GM23248 (cell line): Measurements from ENCODE around the gene USP6NL. TPM values are rescaled to one million over a fixed set of nuclear protein-coding genes. Genes with fewer than 3 reads are reported as not detected.

Experiments
- DNase-seq: peaks from one replicate; pipeline ENCODE4 v3.0.0-alpha.2; 2015
- H2AFZ ChIP-seq: fragments of 200-600 bp; sonication (generic); 2 replicates; pipeline ENCODE4 v1.6.1; 2016; ENCODE audit warnings: antibody characterized with exemption
- H3F3A ChIP-seq: fragments of 200-600 bp; sonication (generic); 2 replicates; pipeline ENCODE4 v1.6.1; 2016; ENCODE audit warnings: mild to moderate bottlenecking, antibody characterized with exemption, mixed run types; ENCODE audit not compliant: insufficient read depth
- H3K27ac ChIP-seq: fragments of 200-600 bp; sonication (generic); 2 replicates; pipeline ENCODE4 v1.5.1; 2016; ENCODE audit warnings: mild to moderate bottlenecking
- H3K27me3 ChIP-seq: fragments of 200-600 bp; sonication (generic); replicated peaks from 2 replicates; pipeline ENCODE4 v1.6.1; 2016; ENCODE audit warnings: mild to moderate bottlenecking; ENCODE audit not compliant: insufficient read depth
- H3K36me3 ChIP-seq: fragments of 200-600 bp; sonication (generic); 2 replicates; pipeline ENCODE4 v1.6.1; 2016; ENCODE audit warnings: low read depth, mild to moderate bottlenecking
- H3K4me1 ChIP-seq: fragments of 200-600 bp; sonication (generic); 2 replicates; pipeline ENCODE4 v1.6.1; 2016; ENCODE audit warnings: mild to moderate bottlenecking; ENCODE audit not compliant: insufficient read depth
- H3K4me2 ChIP-seq: fragments of 200-600 bp; sonication (generic); one replicate; pipeline ENCODE4 v1.6.1; 2016; ENCODE audit warnings: mild to moderate bottlenecking; ENCODE audit not compliant: unreplicated experiment
- H3K4me3 ChIP-seq: fragments of 200-600 bp; sonication (generic); 2 replicates; pipeline ENCODE4 v1.5.1; 2016; ENCODE audit warnings: mild to moderate bottlenecking
- H3K79me2 ChIP-seq: fragments of 200-600 bp; sonication (generic); 2 replicates; pipeline ENCODE4 v1.6.1; 2016; ENCODE audit warnings: mild to moderate bottlenecking; ENCODE audit not compliant: insufficient read depth
- H3K9ac ChIP-seq: fragments of 200-600 bp; sonication (generic); 2 replicates; pipeline ENCODE4 v1.6.1; 2016; ENCODE audit warnings: mild to moderate bottlenecking
- H3K9me2 ChIP-seq: fragments of 200-600 bp; sonication (generic); 2 replicates; pipeline ENCODE4 v1.6.1; 2016; ENCODE audit warnings: mixed run types, mild to moderate bottlenecking, moderate library complexity; ENCODE audit not compliant: insufficient read depth
- H3K9me3 ChIP-seq: fragments of 200-600 bp; sonication (generic); one replicate; pipeline ENCODE4 v1.6.1; 2017; ENCODE audit warnings: low read depth
- H4K20me1 ChIP-seq: fragments of 200-600 bp; sonication (generic); 2 replicates; pipeline ENCODE4 v1.6.0; 2016; ENCODE audit not compliant: insufficient read depth
- EZH2 ChIP-seq: fragments of 200-600 bp; sonication (generic); IDR thresholded peaks from 2 replicates; pipeline ENCODE4 v1.6.1; 2018; ENCODE audit warnings: antibody characterized with exemption, mild to moderate bottlenecking; ENCODE audit not compliant: insufficient read depth, poor library complexity, severe bottlenecking
- EZH2phosphoT487 ChIP-seq: fragments of 200-600 bp; sonication (generic); IDR thresholded peaks from 2 replicates; pipeline ENCODE4 v1.6.1; 2018; ENCODE audit warnings: antibody characterized with exemption, moderate library complexity, mild to moderate bottlenecking, low read depth; ENCODE audit not compliant: insufficient read depth
- WGBS, 2 experiments: methylation state at CpG; one replicate each; pipeline ENCODE4 v1.1.6; 2015 to 2017; ENCODE audit warnings: low lambda C conversion rate in 2 of 2, low coverage in 1 of 2; ENCODE audit errors: missing lambda C conversion rate in 2 of 2; 5-methylcytosine and 5-hydroxymethylcytosine counted together
- in situ Hi-C: fragments of 300-500 bp; cut with MboI; formaldehyde crosslinking; loops from 2 replicates; pipeline ENCODE4 v1.15.0; 2020
- polyA plus RNA-seq: library from polyadenylated mRNA; unstranded; fragments of >200 nt; fragmentation: Nextera tagmentation; extraction: Ambion mirVana; gene quantifications from 2 replicates; pipeline ENCODE4 v1.2.1, GENCODE V29; 2016
- total RNA-seq: library from RNA; depleted of rRNA; stranded (reverse); fragments of >200 nt; shearing (Covaris generic); gene quantifications from 2 replicates; pipeline ENCODE4 v1.2.3, GENCODE V29; 2014

The USP6NL gene
- total and polyA plus RNA-seq, 2 experiments from 2014 or later, result 4.4 to 9.2 TPM

DNA sequence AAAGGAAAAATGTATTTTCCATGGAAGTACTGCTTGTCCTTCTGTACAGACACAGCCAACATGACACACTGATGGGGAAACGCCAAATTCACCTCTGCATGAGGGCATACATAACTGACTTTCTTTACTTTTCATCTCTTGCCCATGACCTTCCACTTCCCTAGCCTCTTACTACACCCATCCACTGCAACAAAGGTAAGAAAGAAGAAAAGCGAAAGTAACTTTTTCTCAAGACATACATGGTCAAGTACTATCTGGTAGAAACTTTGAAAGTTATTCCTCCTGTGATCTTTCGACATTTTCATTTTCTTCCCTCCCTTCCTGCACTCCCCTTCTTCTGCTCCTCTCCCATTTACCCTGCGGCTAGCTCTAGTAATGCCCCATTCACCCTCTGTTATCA is 130.8 kb downstream of the USP6NL start:
- H2AFZ ChIP-seq, result no peak overlapping the region
- no peaks in the 10 kb centered on the region for H3K9me2 ChIP-seq
- H3K4me1 ChIP-seq, result no peaks in the 10 kb centered on the region
- H4K20me1 ChIP-seq, result no peaks in the 10 kb centered on the region
- no peak for TF ChIP-seq EZH2phosphoT487
- no peak for TF ChIP-seq EZH2
- no peaks in the 10 kb centered on the region for H3K27me3 ChIP-seq
- H3F3A ChIP-seq, result no peaks in the 10 kb centered on the region
- H3K4me2 ChIP-seq, result no peak overlapping the region
- no peak overlapping the region for H3K9ac ChIP-seq
- DNase-seq, result no peak
- in situ Hi-C loops, result no loop called here
- 84% methylated on average over 4 of the region's 4 CpGs for WGBS, 2 experiments
- H3K9me3 ChIP-seq, result no peaks in the 10 kb centered on the region
- 0 out of 2 replicates have a peak, but pooled peaks cover 7% of the 10 kb centered on the region for H3K36me3 ChIP-seq
- no peak overlapping the region for H3K27ac ChIP-seq
- H3K79me2 ChIP-seq, result no peaks in the 10 kb centered on the region
- H3K4me3 ChIP-seq, result no peak overlapping the region

DNA sequence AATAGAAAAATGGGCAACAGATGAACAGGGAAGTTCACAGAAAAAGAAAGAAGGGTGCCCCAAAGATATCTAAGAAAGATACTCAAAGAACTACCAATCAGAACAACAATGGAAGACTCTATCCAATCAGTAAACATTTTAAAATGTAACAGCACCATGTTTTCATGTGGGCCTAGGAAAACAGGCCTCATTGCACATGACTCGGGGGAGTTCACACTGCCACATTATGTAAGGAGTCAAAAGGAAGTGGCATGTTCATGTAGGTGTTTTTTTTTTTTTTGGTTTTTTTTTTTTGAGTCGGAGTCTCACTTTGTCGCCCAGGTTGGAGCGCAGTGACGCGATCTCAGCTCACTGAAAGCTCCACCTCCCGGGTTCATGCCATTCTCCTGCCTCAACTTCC is 132.2 kb downstream of the USP6NL start:
- TF ChIP-seq EZH2 (no peak), EZH2phosphoT487 (no peak)
- Histone ChIP-seq H3K4me3 (no peak overlapping the region), H4K20me1 (no peaks in the 10 kb centered on the region), H3K27me3 (no peaks in the 10 kb centered on the region), H3K9me2 (no peaks in the 10 kb centered on the region), H3K4me1 (no peaks in the 10 kb centered on the region), H3K9ac (no peak overlapping the region), H3K9me3 (no peaks in the 10 kb centered on the region), H3K36me3 (no peaks in the 10 kb centered on the region), H3F3A (no peaks in the 10 kb centered on the region), H3K4me2 (no peak overlapping the region), H3K79me2 (no peaks in the 10 kb centered on the region), H3K27ac (no peak overlapping the region), H2AFZ (no peak overlapping the region)
- WGBS, 2 experiments, result 98 to 100% methylated on average over 7 of the region's 7 CpGs
- no peak for DNase-seq
- in situ Hi-C loops, result no loop called here

GRCh38 chr10:11478807-11479206 is 132.6 kb downstream of the USP6NL start:
- H3F3A ChIP-seq, result no peaks in the 10 kb centered on the region
- in situ Hi-C loops, result no loop called here
- H3K9ac ChIP-seq, result no peak overlapping the region
- H3K36me3 ChIP-seq, result no peaks in the 10 kb centered on the region
- 93 to 100% methylated on average over 1 of the region's 1 CpG for WGBS, 2 experiments
- no peak for DNase-seq
- no peaks in the 10 kb centered on the region for H3K79me2 ChIP-seq
- H3K27me3 ChIP-seq, result no peaks in the 10 kb centered on the region
- no peak for TF ChIP-seq EZH2
- TF ChIP-seq EZH2phosphoT487, result no peak
- H4K20me1 ChIP-seq, result no peaks in the 10 kb centered on the region
- no peak overlapping the region for H3K27ac ChIP-seq
- H3K9me2 ChIP-seq, result no peaks in the 10 kb centered on the region
- H3K4me1 ChIP-seq, result no peaks in the 10 kb centered on the region
- H3K4me3 ChIP-seq, result no peak overlapping the region
- no peak overlapping the region for H3K4me2 ChIP-seq
- H2AFZ ChIP-seq, result no peak overlapping the region
- H3K9me3 ChIP-seq, result no peaks in the 10 kb centered on the region

- Histone ChIP-seq H4K20me1 (no peaks in the 10 kb centered on the region), H2AFZ (no peak overlapping the region), H3F3A (no peaks in the 10 kb centered on the region), H3K4me3 (no peak overlapping the region), H3K27me3 (no peaks in the 10 kb centered on the region), H3K4me2 (no peak overlapping the region), H3K27ac (no peak overlapping the region), H3K4me1 (no peaks in the 10 kb centered on the region), H3K9me2 (no peaks in the 10 kb centered on the region), H3K9ac (no peak overlapping the region), H3K9me3 (no peaks in the 10 kb centered on the region), H3K36me3 (no peaks in the 10 kb centered on the region), H3K79me2 (no peaks in the 10 kb centered on the region)
- WGBS, 2 experiments, result 89 to 96% methylated on average over 3 of the region's 3 CpGs
- DNase-seq, result peak; percentile 43
- TF ChIP-seq EZH2 (no peak), EZH2phosphoT487 (no peak)
- in situ Hi-C loops, result no loop called here
Measured at GRCh38 chr10:11475831-11476434, 135.5 kb downstream of the USP6NL start.
